Stimulated activated CD4-positive, alpha-beta T cell treated with anti-CD3 and anti-CD28 coated beads, Interleukin-15, amount 100 ng/mL, for 24 hours (primary cell): ENCODE data around the gene KRT10.

ENCODE experiments used
- DNase-seq: peaks from one replicate; pipeline ENCODE4 v3.0.0-alpha.2; 2020

The KRT10 gene

DNA sequence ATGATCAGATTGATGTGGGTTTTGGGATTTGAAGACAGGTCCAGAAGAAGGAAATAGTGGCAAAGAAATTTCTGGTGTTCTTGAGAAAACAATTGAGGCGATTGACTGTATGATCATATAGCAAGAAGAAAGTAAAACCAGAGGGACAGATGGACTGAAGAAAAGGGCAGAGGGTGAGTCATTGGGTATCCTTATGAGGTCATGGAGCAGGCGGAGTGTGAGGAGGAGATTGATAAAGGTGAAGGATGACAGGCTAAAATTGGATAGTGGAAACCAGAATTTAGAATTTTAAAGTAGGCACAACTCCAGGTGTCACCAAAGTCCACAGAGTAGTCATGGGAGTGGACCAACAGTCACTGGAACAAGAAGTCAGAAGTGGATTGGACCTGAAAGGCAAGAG, 21.3 kb downstream of the KRT10 start:
- no peak for DNase-seq

DNA sequence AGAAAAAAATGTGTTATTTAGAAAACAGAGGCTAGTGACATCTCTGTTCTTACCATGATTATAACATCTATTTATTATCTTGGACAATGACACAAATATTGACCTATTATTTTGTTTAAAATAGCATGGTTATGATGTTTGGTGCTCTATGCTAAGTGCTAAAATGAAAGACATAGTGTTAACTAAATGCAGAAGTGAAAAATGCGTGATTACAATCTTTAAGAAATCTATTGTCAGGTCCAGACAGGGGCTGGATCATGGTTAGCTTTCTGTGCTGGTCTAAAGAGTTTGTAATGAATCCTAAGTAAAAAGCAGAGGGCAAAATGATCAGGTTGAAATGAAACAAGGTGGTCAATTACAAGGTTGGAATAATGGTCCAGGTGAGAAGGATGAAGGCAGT, 22.0 kb downstream of the KRT10 start:
- DNase-seq = no peak

DNA sequence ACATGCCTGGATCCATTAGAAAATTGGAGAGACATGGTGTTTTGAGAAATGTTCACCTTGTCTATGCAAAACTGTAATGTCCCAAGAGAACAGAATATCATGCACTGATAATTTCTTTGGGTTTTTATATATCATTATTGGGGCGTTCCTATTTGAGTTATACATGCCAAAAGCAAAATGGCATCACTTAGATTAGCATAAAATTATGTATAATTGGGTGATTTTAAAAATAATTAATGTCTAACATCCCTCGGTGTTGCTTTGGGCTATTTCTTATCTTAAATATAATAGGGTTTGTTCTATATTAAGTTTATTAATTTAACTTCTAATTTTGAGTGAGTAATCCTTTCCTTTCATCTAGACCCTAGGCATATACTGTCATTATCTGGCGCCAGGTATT, 22.6 kb downstream of the KRT10 start, which contains the start of gene KRT28:
Gene KRT28, minus strand, starts transcription at position 101 of the 400 bp plus-strand sequence. Its CDS starts 66 bp downstream, at position 35.
- DNase-seq = no peak

GRCh38 chr17:40796846-40797245, 25.6 kb downstream of the KRT10 start:
- DNase-seq = no peak

DNA sequence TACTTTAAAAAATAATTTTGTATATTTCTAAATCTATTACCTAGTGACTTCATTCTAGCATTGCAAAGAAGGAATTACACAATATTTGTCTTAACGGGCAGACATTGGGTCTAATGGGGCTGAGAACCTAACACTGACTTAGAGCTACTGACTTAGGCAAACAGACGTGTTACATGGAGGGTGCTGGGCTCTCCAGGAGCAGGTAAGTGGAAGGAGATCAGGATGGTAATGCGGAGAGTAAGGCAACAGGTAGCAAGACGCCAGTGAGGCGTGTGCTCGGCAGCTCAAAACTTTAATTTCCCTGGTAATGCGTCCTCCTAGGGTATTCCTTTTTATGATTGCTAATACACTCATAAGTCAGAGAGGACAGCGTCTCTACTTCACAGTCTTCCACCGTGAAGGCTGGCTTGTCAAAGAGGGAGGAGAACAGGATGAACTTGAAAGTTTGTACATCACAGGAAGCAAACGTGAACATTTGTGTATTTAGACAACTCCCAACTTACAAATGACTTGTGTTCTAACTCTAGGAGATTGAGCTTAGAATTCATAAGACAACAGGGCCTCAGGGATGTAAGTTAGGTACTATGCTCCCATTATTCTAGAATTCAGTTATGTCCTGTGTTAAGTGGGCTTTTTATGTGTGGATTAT, 27.3 kb downstream of the KRT10 start:
- no peak for DNase-seq

GRCh38 chr17:40794466-40794865, 27.9 kb downstream of the KRT10 start:
- no peak for DNase-seq

GRCh38 chr17:40793832-40794231, 28.6 kb downstream of the KRT10 start:
- DNase-seq = no peak

GRCh38 chr17:40791787-40792436, 30.5 kb downstream of the KRT10 start:
- DNase-seq = no peak

- no peak for DNase-seq
These were observed 31.3 kb downstream of the KRT10 start for GRCh38 chr17:40791111-40791510.

DNA sequence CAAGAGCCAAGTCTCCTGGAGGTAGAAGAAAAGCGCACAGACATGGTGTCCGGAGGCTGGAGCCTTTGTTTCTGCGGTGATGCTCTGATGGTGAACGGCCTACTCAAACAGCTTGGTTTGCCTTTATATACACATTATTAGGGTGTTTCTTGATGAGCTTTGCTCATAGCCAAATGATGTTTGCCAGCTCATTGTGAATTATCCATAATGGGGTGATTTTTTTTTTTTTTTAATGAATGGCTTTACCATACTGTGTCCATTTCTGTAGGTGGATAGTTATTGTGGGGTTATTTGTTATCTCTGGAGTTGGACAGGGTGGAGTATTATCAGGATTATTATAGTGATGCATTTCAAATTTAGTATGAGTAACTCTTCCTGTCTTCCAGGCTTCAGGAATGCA, 40.0 kb downstream of the KRT10 start, which contains the start of gene KRT27:
Gene KRT27, minus strand, starts transcription at position 101 of the 400 bp plus-strand sequence. Its CDS starts 57 bp downstream, at position 44.
- DNase-seq = no peak

DNA sequence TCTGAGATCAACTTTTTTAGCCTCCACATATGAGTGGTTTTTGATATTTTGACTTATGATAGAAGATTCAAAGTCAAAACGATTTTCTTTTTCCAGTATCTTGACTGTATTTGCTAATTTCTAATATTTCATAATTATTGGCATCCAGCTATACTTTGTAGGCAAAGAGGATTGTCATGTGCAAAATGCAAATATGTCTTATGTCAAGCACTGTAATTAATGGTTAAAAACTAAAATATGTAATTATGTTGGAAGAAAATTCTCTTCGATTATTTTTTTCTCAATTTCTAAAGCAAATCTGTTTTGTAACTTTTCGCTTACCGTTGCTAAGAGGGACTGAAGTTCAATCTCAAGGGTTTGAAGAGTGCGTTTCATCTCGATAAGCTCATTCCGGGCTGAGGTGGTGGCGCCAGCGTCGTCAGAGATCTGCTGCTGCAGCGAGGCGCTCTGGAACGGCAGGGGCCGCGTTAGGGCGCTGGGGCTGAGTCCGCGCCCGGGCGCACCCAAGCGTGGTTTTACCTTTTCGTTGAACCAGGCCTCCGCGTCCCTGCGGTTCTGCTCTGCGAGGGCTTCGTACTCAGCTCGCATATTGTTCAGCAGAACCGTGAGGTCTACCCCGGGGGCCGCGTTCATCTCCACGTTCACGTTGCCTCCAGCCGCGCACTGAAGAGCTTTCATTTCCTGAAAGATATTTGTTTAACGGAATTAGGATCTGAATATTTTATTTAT, 43.1 kb downstream of the KRT10 start:
- DNase-seq = peak; percentile 47

DNA sequence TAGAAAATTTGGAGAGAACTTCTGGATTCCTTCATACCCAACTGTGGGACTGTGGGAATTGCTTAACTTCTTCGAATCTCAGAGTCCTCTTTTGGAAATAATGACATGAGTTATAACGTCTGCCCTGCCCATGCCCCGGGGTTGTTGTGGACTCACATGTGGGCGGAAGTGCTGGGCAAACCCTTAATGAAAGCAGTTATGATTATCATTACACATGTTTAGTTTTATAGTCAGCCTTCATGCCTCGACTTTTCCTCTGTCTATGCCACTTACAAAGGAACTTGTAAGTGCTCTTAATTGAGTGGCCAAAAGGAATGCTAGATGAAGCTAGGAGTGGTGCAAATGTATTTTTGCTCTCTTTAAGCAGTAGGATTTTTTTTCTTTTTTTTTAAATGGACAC, 44.0 kb downstream of the KRT10 start:
- DNase-seq = no peak

- DNase-seq = no peak
These were observed 44.4 kb downstream of the KRT10 start for GRCh38 chr17:40777971-40778370.

DNA sequence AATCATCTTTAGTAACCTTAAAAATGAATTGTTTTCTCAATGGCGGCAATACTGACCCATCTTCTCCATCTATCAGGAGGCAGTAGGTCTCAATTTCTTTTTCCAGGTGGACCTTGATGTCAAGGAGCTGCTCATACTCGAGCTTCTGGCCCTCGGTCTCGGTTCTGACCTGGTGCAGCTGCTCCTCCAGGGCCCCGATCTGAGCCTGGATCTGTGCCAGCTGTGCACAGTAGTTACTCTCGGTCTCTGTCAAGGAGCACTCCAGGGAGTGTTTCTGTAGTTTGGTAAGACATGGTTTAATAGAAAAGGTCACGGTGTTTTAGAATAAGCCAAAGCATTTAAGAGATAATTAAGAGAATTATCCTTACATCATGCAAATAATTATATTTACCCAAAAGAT, 45.0 kb downstream of the KRT10 start:
- no peak for DNase-seq

- no peak for DNase-seq
These were observed 46.5 kb downstream of the KRT10 start for GRCh38 chr17:40775945-40776344.

GRCh38 chr17:40772101-40772500, 50.3 kb downstream of the KRT10 start, which contains the start of gene KRT26:
Gene KRT26, minus strand, starts transcription at chr17:40772201. Its CDS starts 88 bp downstream, at chr17:40772113.
- DNase-seq = no peak
